Dermis blood vessel endothelial cell (primary cell): ENCODE data around the gene SLFNL1. TPM values are rescaled to one million over a fixed set of nuclear protein-coding genes. Genes with fewer than 3 reads are reported as not detected.
A peak's percentile ranks its signal among the peaks of the same experiment; 100 is the strongest.

Experiments used
- DNase-seq: peaks from one replicate; pipeline ENCODE4 v3.0.0; 2010
- total RNA-seq: library from RNA; depleted of rRNA; stranded (reverse); fragments of >200 nt; gene quantifications from 2 replicates; pipeline ENCODE4 v1.2.3, GENCODE V29; 2014

Gene SLFNL1
- total RNA-seq, 1 donor from 2014 or later: 0.51 TPM

- no peak for DNase-seq
Observed at GRCh38 chr1:41020109-41020576, 1.4 kb downstream of the SLFNL1 start.

DNA sequence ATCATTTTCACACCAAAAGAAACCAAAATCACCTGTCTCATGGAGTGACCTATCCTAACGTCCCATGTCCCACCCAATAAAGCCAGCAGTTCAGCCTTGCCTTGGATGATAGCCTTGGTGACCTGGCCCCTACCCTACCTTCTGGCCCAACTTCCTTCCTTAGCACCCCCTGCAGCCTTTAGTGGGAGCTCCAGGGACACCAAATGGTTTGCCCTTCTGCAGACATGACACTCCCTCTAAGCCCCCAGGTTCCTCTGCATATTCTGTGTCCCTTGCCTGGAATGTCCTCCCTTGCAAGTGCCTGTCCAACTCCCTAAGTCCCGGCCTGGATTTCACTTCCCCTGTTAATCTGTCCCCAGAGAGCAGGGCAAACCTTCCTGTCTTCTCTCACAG lies 2.2 kb downstream of the SLFNL1 start:
- no peak for DNase-seq

DNA sequence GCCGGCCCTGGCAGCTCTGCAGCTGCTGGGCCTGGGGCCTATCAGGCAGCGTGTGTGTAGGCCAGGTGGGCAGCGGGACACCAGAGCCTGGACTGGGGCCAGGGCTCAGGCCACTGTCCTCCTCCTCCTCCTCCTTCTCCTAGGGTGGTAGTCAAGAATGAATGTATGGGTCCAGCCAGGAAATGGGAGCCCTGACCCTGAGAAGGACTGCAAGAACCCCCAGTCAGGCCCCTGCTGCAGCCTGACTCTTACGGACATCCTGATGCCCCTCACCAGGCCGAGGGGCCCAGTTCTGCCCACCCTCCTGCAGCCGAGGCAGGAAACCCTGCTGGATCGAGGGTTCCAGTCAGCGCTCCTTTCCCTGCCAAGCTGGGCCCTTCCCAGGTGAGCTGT lies 3.5 kb downstream of the SLFNL1 start:
- no peak for DNase-seq

DNA sequence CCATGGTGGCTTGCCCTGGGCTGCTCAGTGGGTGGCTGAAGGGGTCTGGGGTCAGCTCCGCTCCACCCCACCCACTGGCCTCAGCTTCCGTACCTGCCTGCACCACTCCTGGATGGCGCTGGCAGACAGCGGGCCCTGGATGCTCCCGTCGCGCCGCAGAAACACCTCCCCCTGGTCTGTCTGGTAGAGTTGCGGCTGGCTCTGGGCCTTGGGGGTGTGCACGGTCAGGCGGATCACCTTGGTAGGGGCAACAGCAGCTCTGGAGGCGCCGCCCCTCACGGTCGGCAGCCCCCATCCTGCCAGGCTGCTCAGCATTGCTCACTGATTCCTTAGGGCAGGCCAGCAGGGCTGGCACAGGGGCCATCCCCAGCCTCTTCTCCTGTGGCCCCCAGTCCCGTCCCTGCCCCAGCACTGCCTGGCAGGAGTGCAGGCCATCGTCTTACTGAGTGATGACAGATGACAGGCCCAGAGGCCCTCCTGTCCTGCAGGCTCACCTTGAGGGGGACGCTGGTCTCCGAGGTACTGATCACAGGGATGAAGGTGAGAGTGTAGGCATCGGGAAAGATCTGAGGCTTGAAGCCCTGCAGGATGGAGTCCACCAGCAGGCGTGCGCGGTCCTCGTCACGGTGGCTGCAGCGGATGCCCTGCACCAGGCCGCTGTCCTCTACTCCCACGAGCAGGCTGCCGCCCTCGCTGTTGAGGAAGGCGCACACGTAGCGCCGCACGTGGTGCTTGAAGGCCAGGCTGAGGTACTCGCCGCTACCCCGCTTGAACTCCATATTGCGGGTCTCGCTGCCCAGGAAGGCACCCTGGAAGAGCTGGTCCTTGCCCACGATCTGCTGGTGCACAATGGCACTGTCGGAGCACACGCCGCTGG lies 4.1 kb downstream of the SLFNL1 start:
- no peak for DNase-seq

DNA sequence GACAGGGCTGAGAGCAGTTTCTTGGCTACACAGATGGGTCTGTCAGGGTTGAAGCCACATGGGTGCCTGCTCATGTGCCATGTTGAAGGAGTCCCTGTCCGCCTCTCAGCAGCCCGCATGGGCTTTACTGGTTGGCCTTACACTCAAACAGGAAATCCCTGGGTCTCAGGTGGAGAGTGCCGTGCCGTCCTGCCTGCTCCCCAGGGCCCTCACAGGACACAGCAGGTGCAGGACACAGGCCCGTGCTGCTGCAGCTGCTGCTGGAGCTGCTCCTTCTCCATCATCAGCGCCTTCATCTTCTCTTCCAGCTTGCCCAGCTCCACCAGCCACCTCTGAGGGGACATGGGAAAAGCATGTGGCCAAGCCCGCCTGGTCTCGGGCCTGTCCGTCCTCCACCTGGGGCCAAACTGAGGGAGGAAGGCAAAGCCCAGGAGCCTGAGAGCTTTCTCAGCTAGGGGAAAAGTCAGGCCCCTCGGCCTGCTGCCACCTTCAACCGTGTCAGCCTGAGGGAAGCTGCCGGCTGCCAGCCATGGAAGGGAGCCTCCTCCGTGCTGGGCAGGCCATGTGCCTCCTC lies 5.5 kb downstream of the SLFNL1 start:
- no peak for DNase-seq

- no peak for DNase-seq
Observed at GRCh38 chr1:41015281-41015896, 6.1 kb downstream of the SLFNL1 start.

DNA sequence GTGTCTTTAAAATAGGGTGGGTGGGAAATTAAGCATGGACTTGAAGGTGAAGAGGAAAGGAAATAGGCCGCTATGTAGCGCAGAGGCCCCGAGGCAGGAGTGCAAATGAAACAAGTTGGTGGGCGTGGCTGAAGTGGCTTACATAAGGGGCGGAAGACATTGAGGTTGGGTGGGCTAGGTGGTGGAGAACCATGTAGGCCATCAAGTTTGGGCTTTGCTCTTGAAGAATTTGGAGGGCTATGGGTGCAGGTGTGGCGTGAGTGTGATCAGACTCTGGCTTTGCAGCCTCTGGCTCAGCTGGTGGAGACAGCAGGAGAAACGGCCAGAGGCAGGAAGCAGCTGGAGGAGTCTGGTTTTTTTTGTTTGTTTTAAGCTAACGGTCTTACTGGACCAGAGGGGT lies 6.7 kb downstream of the SLFNL1 start:
- DNase-seq: peak; percentile 51

DNA sequence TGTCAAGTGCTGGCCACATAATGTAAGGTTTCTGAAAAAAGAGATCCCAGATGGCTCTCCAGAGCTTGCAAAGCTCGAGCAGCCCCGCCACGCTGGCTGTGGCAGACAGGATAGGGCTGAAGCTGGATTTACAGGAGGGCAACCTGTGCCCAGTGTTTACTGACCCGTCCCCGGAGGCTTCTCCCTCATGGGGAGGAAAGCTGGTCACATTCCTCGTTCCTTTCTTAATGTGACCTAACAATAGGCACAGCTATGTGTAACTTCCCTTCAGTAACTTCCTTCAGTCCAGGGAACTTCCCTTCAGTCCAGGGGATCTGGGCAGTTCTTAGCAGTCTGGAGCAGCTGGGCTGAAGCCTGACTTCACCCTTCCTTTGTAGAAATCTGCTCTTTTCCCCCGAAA lies 7.7 kb downstream of the SLFNL1 start:
- peak; percentile 97 for DNase-seq

- DNase-seq: no peak
Observed at GRCh38 chr1:41013024-41013423, 8.5 kb downstream of the SLFNL1 start.

GRCh38 chr1:41010345-41010744 lies 11.2 kb downstream of the SLFNL1 start:
- DNase-seq: no peak

DNA sequence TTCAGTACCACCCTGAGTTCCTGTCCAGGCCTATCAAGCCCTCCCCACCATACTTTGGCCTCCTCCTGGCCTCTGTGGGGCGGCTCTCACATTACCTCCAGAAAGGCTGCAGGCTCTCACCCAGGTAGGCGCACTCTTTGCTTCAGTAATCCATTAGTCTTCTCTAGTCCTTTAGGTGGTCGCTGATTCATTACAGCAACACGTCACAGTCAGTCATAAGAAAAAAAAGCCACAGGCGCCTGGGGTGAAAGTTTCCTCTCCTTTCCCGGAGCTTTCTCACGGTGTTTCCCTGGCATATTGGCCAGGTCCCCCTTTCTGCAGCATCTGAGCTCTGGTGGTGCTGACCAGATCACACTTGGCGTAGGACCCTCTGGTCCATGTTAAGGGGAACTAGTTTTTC lies 12.1 kb downstream of the SLFNL1 start:
- DNase-seq: no peak

- peak; percentile 36 for DNase-seq
Observed at GRCh38 chr1:41006942-41007865, 14.3 kb downstream of the SLFNL1 start.

GRCh38 chr1:41005876-41006275 lies 15.6 kb downstream of the SLFNL1 start:
- DNase-seq: no peak

GRCh38 chr1:41003640-41004220 lies 17.8 kb downstream of the SLFNL1 start:
- DNase-seq: peak; percentile 98

GRCh38 chr1:41003127-41003639 lies 18.3 kb downstream of the SLFNL1 start:
- DNase-seq: no peak

DNA sequence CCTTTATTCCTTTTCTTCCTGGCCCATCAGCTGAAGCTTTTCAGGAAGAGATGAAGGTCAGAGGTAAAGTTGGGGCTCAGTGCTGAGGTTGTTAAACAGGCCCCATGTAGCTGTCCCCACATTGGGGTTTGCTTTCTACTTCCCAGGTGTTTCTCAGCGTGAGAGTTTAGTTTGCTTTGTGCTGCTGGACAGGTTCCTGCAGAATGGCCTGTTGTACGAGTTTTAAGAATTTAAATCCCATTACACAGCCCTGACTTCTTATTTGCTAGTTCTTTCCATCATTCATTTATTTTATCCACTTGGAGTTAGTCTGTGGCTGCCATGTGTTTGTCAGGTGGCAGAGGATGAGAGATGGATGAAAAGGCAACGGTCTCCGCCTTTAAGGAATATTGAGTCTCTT lies 22.9 kb downstream of the SLFNL1 start:
- no peak for DNase-seq

DNA sequence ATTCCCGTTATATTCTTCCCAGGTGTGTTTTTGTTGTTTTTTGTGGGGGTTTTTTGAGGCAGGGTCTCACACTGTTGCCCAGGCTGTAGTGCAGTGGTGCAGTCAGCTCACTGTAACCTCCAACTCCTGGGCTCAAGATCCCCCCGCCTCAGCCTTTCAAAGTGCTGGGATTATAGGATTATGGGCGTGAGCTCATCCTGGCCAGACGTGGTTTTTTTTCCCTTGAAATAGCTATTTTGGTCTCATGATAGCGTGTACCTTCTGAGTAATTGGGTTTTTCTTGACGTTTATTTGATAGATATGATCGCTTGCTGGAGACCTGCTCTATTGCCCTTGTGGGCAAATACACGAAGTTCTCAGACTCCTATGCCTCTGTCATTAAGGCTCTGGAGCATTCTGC lies 24.4 kb downstream of the SLFNL1 start:
- no peak for DNase-seq

GRCh38 chr1:40989066-40989465 lies 32.5 kb downstream of the SLFNL1 start:
- no peak for DNase-seq

- DNase-seq: no peak
Observed at GRCh38 chr1:40988280-40988679, 33.2 kb downstream of the SLFNL1 start.

DNA sequence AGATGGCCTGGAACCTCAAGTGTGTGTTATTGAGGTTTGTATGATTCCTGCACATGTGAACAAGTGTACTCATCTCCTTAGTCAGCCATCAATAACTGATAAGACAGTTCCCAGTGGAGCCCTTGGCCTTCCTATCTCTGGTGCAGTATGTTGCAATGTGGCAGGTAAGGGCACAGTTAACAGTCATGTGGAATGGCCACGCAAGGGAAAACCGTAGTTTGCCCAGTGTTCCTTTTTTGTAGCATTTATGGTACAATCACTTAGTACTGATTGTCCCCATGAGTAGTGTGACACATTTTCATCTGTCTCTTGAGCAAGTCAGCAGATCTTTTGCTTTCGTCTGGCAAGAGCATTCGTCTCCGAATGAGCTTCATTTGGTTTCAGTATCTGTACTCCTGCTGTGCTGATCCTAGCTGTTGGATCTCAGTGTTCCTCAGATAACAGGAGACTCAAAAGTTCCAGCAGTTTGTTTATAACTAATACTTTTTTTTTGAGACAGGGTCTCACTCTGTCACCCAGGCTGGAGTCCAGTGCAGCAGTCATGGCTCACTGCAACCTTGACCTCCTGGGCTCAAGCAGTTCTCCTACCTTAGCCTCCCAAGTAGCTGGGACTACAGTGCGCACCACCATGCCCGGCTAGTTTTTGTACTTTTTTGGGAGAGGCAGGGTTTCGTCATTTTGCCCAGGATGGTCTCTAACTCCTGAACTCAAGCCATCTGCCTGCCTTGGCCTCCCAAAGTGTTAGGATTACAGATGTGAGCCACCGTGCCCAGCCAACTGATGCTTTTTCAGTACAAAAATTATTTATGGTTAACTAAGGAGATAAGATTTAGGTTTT lies 33.9 kb downstream of the SLFNL1 start:
- DNase-seq: no peak

GRCh38 chr1:40986956-40987355 lies 34.6 kb downstream of the SLFNL1 start:
- no peak for DNase-seq
